Karpas-422 (cell line): Measurements from ENCODE around the gene DAPL1. TPM values are rescaled to one million over a fixed set of nuclear protein-coding genes. Genes with fewer than 3 reads are reported as not detected.

Experiments
- DNase-seq: peaks from one replicate; pipeline ENCODE4 v3.0.0-alpha.2; 2015
- H2AFZ ChIP-seq: fragments of 200-600 bp; sonication (generic); 2 replicates; pipeline ENCODE4 v1.6.1; 2014; ENCODE audit warnings: antibody characterized with exemption, low read length, mixed read lengths
- H3K27ac ChIP-seq: fragments of 200-600 bp; sonication (generic); 2 replicates; pipeline ENCODE4 v1.5.1; 2014; ENCODE audit warnings: mild to moderate bottlenecking, low read length, moderate library complexity
- H3K27me3 ChIP-seq: fragments of 200-600 bp; sonication (generic); 2 replicates; pipeline ENCODE4 v1.6.1; 2014; ENCODE audit warnings: low read length, mixed read lengths
- H3K36me3 ChIP-seq: fragments of 200-600 bp; sonication (generic); 2 replicates; pipeline ENCODE4 v1.6.1; 2014; ENCODE audit warnings: low read length, mixed read lengths; ENCODE audit not compliant: insufficient read depth
- H3K4me1 ChIP-seq: fragments of 200-600 bp; sonication (generic); 2 replicates; pipeline ENCODE4 v1.6.1; 2014; ENCODE audit warnings: mild to moderate bottlenecking, low read length, mixed read lengths
- H3K4me2 ChIP-seq: fragments of 200-600 bp; sonication (generic); 2 replicates; pipeline ENCODE4 v1.6.1; 2014; ENCODE audit warnings: low read length, low read depth, mild to moderate bottlenecking; ENCODE audit not compliant: poor library complexity, severe bottlenecking
- H3K4me3 ChIP-seq: fragments of 200-600 bp; sonication (generic); 2 replicates; pipeline ENCODE4 v1.5.1; 2014; ENCODE audit warnings: mild to moderate bottlenecking, antibody characterized with exemption, low read length, mixed read lengths
- H3K79me2 ChIP-seq: fragments of 200-600 bp; sonication (generic); 2 replicates; pipeline ENCODE4 v1.6.1; 2014; ENCODE audit warnings: mild to moderate bottlenecking, low read length, mixed read lengths
- H3K9ac ChIP-seq: fragments of 200-600 bp; sonication (generic); 2 replicates; pipeline ENCODE4 v1.6.0; 2014; ENCODE audit warnings: low read length
- H3K9me2 ChIP-seq: fragments of 200-600 bp; sonication (generic), shearing (Covaris generic); replicated peaks from 2 replicates; pipeline ENCODE4 v1.6.0; 2014; ENCODE audit warnings: mild to moderate bottlenecking, low read length, moderate library complexity; ENCODE audit not compliant: insufficient read depth
- H3K9me3 ChIP-seq: fragments of 300-700, 200-600 bp; sonication (generic); 2 replicates; pipeline ENCODE4 v1.6.1; 2014; ENCODE audit warnings: low read length, mixed read lengths
- H4K20me1 ChIP-seq: fragments of 200-600 bp; sonication (generic); 2 replicates; pipeline ENCODE4 v1.6.1; 2014; ENCODE audit warnings: mild to moderate bottlenecking, antibody characterized with exemption, low read length, low read depth; ENCODE audit not compliant: insufficient read depth
- total RNA-seq: library from RNA; depleted of rRNA; stranded (reverse); fragments of >200 nt; shearing (Covaris generic); gene quantifications from 2 replicates; pipeline ENCODE4 v1.2.3, GENCODE V29; 2014; ENCODE audit warnings: low replicate concordance

The DAPL1 gene
- total RNA-seq, 1 experiment from 2014 or later = not detected

GRCh38 chr2:158782136-158782535, 13.0 kb upstream of the DAPL1 start:
- Histone ChIP-seq H3K4me1 (no peaks in the 10 kb centered on the region), H3K4me2 (no peak overlapping the region), H3K36me3 (no peaks in the 10 kb centered on the region), H2AFZ (no peak overlapping the region), H3K79me2 (no peaks in the 10 kb centered on the region), H3K27ac (no peak overlapping the region), H3K9ac (no peak overlapping the region), H3K4me3 (no peak overlapping the region), H4K20me1 (no peaks in the 10 kb centered on the region), H3K27me3 (no peaks in the 10 kb centered on the region), H3K9me2 (no peaks in the 10 kb centered on the region), H3K9me3 (no peaks in the 10 kb centered on the region)
- DNase-seq = no peak

- H4K20me1 ChIP-seq = no peaks in the 10 kb centered on the region
- H3K27me3 ChIP-seq = no peaks in the 10 kb centered on the region
- H3K9ac ChIP-seq = no peak overlapping the region
- no peak overlapping the region for H2AFZ ChIP-seq
- H3K9me2 ChIP-seq = no peaks in the 10 kb centered on the region
- no peaks in the 10 kb centered on the region for H3K79me2 ChIP-seq
- H3K4me3 ChIP-seq = no peak overlapping the region
- no peaks in the 10 kb centered on the region for H3K36me3 ChIP-seq
- no peaks in the 10 kb centered on the region for H3K4me1 ChIP-seq
- no peaks in the 10 kb centered on the region for H3K9me3 ChIP-seq
- no peak overlapping the region for H3K4me2 ChIP-seq
- no peak for DNase-seq
- no peak overlapping the region for H3K27ac ChIP-seq
Observed at GRCh38 chr2:158782616-158783015, 12.5 kb upstream of the DAPL1 start.

GRCh38 chr2:158783923-158784322, 11.2 kb upstream of the DAPL1 start:
- Histone ChIP-seq H3K27ac (no peak overlapping the region), H3K9ac (no peak overlapping the region), H2AFZ (no peak overlapping the region), H4K20me1 (no peaks in the 10 kb centered on the region), H3K36me3 (no peaks in the 10 kb centered on the region), H3K27me3 (no peaks in the 10 kb centered on the region), H3K4me1 (no peaks in the 10 kb centered on the region), H3K4me3 (no peak overlapping the region), H3K9me2 (no peaks in the 10 kb centered on the region), H3K79me2 (no peaks in the 10 kb centered on the region), H3K4me2 (no peak overlapping the region), H3K9me3 (no peaks in the 10 kb centered on the region)
- DNase-seq = no peak

- no peaks in the 10 kb centered on the region for H3K36me3 ChIP-seq
- no peaks in the 10 kb centered on the region for H3K27me3 ChIP-seq
- no peak for DNase-seq
- no peaks in the 10 kb centered on the region for H4K20me1 ChIP-seq
- H3K79me2 ChIP-seq = no peaks in the 10 kb centered on the region
- no peak overlapping the region for H3K4me2 ChIP-seq
- no peaks in the 10 kb centered on the region for H3K9me3 ChIP-seq
- no peak overlapping the region for H2AFZ ChIP-seq
- no peaks in the 10 kb centered on the region for H3K9me2 ChIP-seq
- no peak overlapping the region for H3K4me3 ChIP-seq
- H3K27ac ChIP-seq = no peak overlapping the region
- H3K4me1 ChIP-seq = no peaks in the 10 kb centered on the region
- H3K9ac ChIP-seq = no peak overlapping the region
Observed at GRCh38 chr2:158786897-158787296, 8.2 kb upstream of the DAPL1 start.

GRCh38 chr2:158788951-158789350, 6.2 kb upstream of the DAPL1 start:
- H2AFZ ChIP-seq = no peak overlapping the region
- no peak overlapping the region for H3K27ac ChIP-seq
- H3K27me3 ChIP-seq = no peaks in the 10 kb centered on the region
- no peaks in the 10 kb centered on the region for H3K9me3 ChIP-seq
- H4K20me1 ChIP-seq = no peaks in the 10 kb centered on the region
- no peak overlapping the region for H3K9ac ChIP-seq
- no peaks in the 10 kb centered on the region for H3K79me2 ChIP-seq
- H3K4me3 ChIP-seq = no peak overlapping the region
- no peak for DNase-seq
- no peaks in the 10 kb centered on the region for H3K36me3 ChIP-seq
- no peaks in the 10 kb centered on the region for H3K4me1 ChIP-seq
- H3K9me2 ChIP-seq = no peaks in the 10 kb centered on the region
- H3K4me2 ChIP-seq = no peak overlapping the region

- H3K79me2 ChIP-seq = no peaks in the 10 kb centered on the region
- no peaks in the 10 kb centered on the region for H3K36me3 ChIP-seq
- H3K4me1 ChIP-seq = no peaks in the 10 kb centered on the region
- DNase-seq = no peak
- H2AFZ ChIP-seq = no peak overlapping the region
- no peaks in the 10 kb centered on the region for H3K27me3 ChIP-seq
- H3K27ac ChIP-seq = no peak overlapping the region
- H3K4me3 ChIP-seq = no peak overlapping the region
- no peaks in the 10 kb centered on the region for H4K20me1 ChIP-seq
- H3K4me2 ChIP-seq = no peak overlapping the region
- no peak overlapping the region for H3K9ac ChIP-seq
- no peaks in the 10 kb centered on the region for H3K9me2 ChIP-seq
- H3K9me3 ChIP-seq = no peaks in the 10 kb centered on the region
Observed at GRCh38 chr2:158796652-158797051, 1.5 kb downstream of the DAPL1 start.

- H3K9ac ChIP-seq = no peak overlapping the region
- H3K27ac ChIP-seq = no peak overlapping the region
- H3K27me3 ChIP-seq = no peaks in the 10 kb centered on the region
- no peaks in the 10 kb centered on the region for H3K4me1 ChIP-seq
- H4K20me1 ChIP-seq = no peaks in the 10 kb centered on the region
- no peak overlapping the region for H3K4me3 ChIP-seq
- H3K36me3 ChIP-seq = no peaks in the 10 kb centered on the region
- DNase-seq = no peak
- H2AFZ ChIP-seq = no peak overlapping the region
- H3K9me3 ChIP-seq = no peaks in the 10 kb centered on the region
- H3K4me2 ChIP-seq = no peak overlapping the region
- H3K79me2 ChIP-seq = no peaks in the 10 kb centered on the region
- no peaks in the 10 kb centered on the region for H3K9me2 ChIP-seq
Observed at GRCh38 chr2:158797963-158798700, 3.0 kb downstream of the DAPL1 start.

GRCh38 chr2:158799181-158799580, 4.1 kb downstream of the DAPL1 start:
- H3K27ac ChIP-seq = no peak overlapping the region
- H3K79me2 ChIP-seq = no peaks in the 10 kb centered on the region
- no peaks in the 10 kb centered on the region for H3K9me2 ChIP-seq
- H3K4me1 ChIP-seq = no peaks in the 10 kb centered on the region
- no peaks in the 10 kb centered on the region for H3K27me3 ChIP-seq
- H4K20me1 ChIP-seq = no peaks in the 10 kb centered on the region
- H3K9ac ChIP-seq = no peak overlapping the region
- no peak for DNase-seq
- no peaks in the 10 kb centered on the region for H3K36me3 ChIP-seq
- H3K4me3 ChIP-seq = no peak overlapping the region
- no peak overlapping the region for H2AFZ ChIP-seq
- H3K4me2 ChIP-seq = no peak overlapping the region
- no peaks in the 10 kb centered on the region for H3K9me3 ChIP-seq
